SK-N-SH (cell line): Measurements from ENCODE around the gene PIEZO2. TPM values are rescaled to one million over a fixed set of nuclear protein-coding genes. Genes with fewer than 3 reads are reported as not detected.

Experiments used
- CTCF ChIA-PET: fragments of 300-600, 350-600 bp; formaldehyde crosslinking; extraction: SDS; loops from one replicate; lab custom pipeline; 2021; lab: Yijun Ruan, JAX
- POLR2A ChIA-PET: fragments of 350-600 bp; sonication (Branson Sonifier 250); formaldehyde crosslinking; extraction: SDS; loops from one replicate; lab custom pipeline; 2020; ENCODE audit warnings: antibody characterized with exemption, inconsistent platforms; lab: Yijun Ruan, JAX
- DNase-seq: peaks from one replicate; pipeline ENCODE4 v3.0.0; 2012
- H2AFZ ChIP-seq: fragments of 200-600 bp; sonication (generic); 2 replicates; pipeline ENCODE4 v1.8.1; 2016; ENCODE audit warnings: antibody characterized with exemption, mild to moderate bottlenecking, low read depth
- H3F3A ChIP-seq: fragments of 200-600 bp; sonication (generic); replicated peaks from 2 replicates; pipeline ENCODE3; 2016; ENCODE audit warnings: antibody characterized with exemption, mild to moderate bottlenecking; ENCODE audit not compliant: insufficient read depth
- H3K27ac ChIP-seq, 2 experiments: fragments of 200-500 bp in 1 of 2; fragments of 200-600 bp in 1 of 2; sonication (Bioruptor generic) in 1 of 2; sonication (generic), shearing (Covaris generic) in 1 of 2; 2 replicates each; pipeline versions ENCODE4 v1.5.1 to v1.6.1; 2014 to 2016; ENCODE audit warnings: low read depth in 2 of 2, inconsistent platforms in 1 of 2, low read length in 1 of 2, mild to moderate bottlenecking in 1 of 2, mixed read lengths in 1 of 2
- H3K27me3 ChIP-seq: fragments of 200-600 bp; sonication (generic), shearing (Covaris generic); 2 replicates; pipeline ENCODE4 v1.6.1; 2016; ENCODE audit warnings: mixed run types; ENCODE audit not compliant: insufficient read depth
- H3K36me3 ChIP-seq, 2 experiments: fragments of 200-500 bp in 1 of 2; fragments of 200-600 bp in 1 of 2; sonication (Bioruptor generic) in 1 of 2; sonication (generic) in 1 of 2; replicated peaks in 1 of 2; 2 replicates each; pipeline versions ENCODE3 to v1.5.1; 2014 to 2016; ENCODE audit warnings: low read length in 1 of 2, mild to moderate bottlenecking in 1 of 2; ENCODE audit not compliant: insufficient read depth in 2 of 2, control insufficient read depth in 1 of 2
- H3K4me1 ChIP-seq, 2 experiments: fragments of 200-500 bp in 1 of 2; fragments of 200-600 bp in 1 of 2; sonication (Bioruptor generic) in 1 of 2; sonication (generic), shearing (Covaris generic) in 1 of 2; 2 replicates each; pipeline versions ENCODE4 v1.5.1 to v1.6.1; 2014 to 2016; ENCODE audit warnings: low read depth in 1 of 2, low read length in 1 of 2, mixed run types in 1 of 2; ENCODE audit not compliant: insufficient read depth in 2 of 2, control insufficient read depth in 1 of 2
- H3K4me2 ChIP-seq: fragments of 200-600 bp; sonication (generic), shearing (Covaris generic); 2 replicates; pipeline ENCODE4 v1.6.1; 2017; ENCODE audit warnings: mixed run types
- H3K4me3 ChIP-seq, 2 experiments: fragments of 200-500 bp in 1 of 2; fragments of 200-600 bp in 1 of 2; sonication (Bioruptor generic) in 1 of 2; sonication (generic), shearing (Covaris generic) in 1 of 2; 2 replicates each; pipeline versions ENCODE4 v1.5.1 to v1.8.1; 2014 to 2016; ENCODE audit warnings: low read depth in 2 of 2, inconsistent platforms in 1 of 2, low read length in 1 of 2, mild to moderate bottlenecking in 1 of 2, mixed read lengths in 1 of 2, moderate library complexity in 1 of 2
- H3K79me2 ChIP-seq: fragments of 200-600 bp; sonication (generic); 2 replicates; pipeline ENCODE4 v1.8.1; 2017; ENCODE audit warnings: mild to moderate bottlenecking; ENCODE audit not compliant: insufficient read depth
- H3K9ac ChIP-seq: fragments of 200-600 bp; sonication (generic); 2 replicates; pipeline ENCODE4 v1.6.1; 2017; ENCODE audit warnings: mixed run types
- H3K9me2 ChIP-seq: fragments of 200-600 bp; sonication (generic); 2 replicates; pipeline ENCODE4 v1.6.1; 2017; ENCODE audit warnings: mixed run types
- H3K9me3 ChIP-seq: fragments of 200-600 bp; sonication (generic); 2 replicates; pipeline ENCODE4 v1.6.1; 2017; ENCODE audit warnings: mixed run types, mild to moderate bottlenecking, moderate library complexity
- H4K20me1 ChIP-seq: fragments of 200-600 bp; sonication (generic); 2 replicates; pipeline ENCODE4 v1.6.1; 2017; ENCODE audit warnings: mild to moderate bottlenecking, mixed run types; ENCODE audit not compliant: insufficient read depth
- CHD2 ChIP-seq: fragments of 150-350 bp; IDR thresholded peaks from 2 replicates; pipeline ENCODE4 v1.6.1; 2018; ENCODE audit warnings: low read length; ENCODE audit not compliant: partially characterized antibody
- EZH2phosphoT487 ChIP-seq: fragments of 200-600 bp; sonication (generic); IDR thresholded peaks from 2 replicates; pipeline ENCODE4 v1.6.1; 2017; ENCODE audit warnings: low read depth, mixed run types, mild to moderate bottlenecking, antibody characterized with exemption, moderate library complexity, borderline replicate concordance
- FOXJ3 ChIP-seq: sonication (generic); formaldehyde crosslinking; IDR thresholded peaks from 2 replicates; pipeline ENCODE4 v1.5.1; 2020; ENCODE audit warnings: mild to moderate bottlenecking, missing genetic modification reagents
- FOXM1 ChIP-seq: IDR thresholded peaks from 2 replicates; pipeline ENCODE4 v1.4.0; 2012; ENCODE audit warnings: low read depth, mild to moderate bottlenecking
- GABPA ChIP-seq: IDR thresholded peaks from 2 replicates; pipeline ENCODE4 v1.4.0; 2012; ENCODE audit warnings: low read depth, mild to moderate bottlenecking
- GATA2 ChIP-seq: sonication (generic); formaldehyde crosslinking; IDR thresholded peaks from 2 replicates; pipeline ENCODE4 v1.5.0; 2020; ENCODE audit warnings: mild to moderate bottlenecking, missing genetic modification reagents
- IRF3 ChIP-seq: fragments of 150-350 bp; IDR thresholded peaks from 2 replicates; pipeline ENCODE4 v1.6.1; 2016; ENCODE audit warnings: mild to moderate bottlenecking, low read depth, low read length
- NFIC ChIP-seq: IDR thresholded peaks from 2 replicates; pipeline ENCODE4 v1.4.0; 2012; ENCODE audit warnings: borderline replicate concordance
- NRF1 ChIP-seq: IDR thresholded peaks from 2 replicates; pipeline ENCODE4 v1.6.1; 2012; ENCODE audit warnings: low read depth, mild to moderate bottlenecking, low read length
- REST ChIP-seq: IDR thresholded peaks from 2 replicates; pipeline ENCODE4 v1.6.1; 2012; ENCODE audit warnings: mild to moderate bottlenecking, low read depth, low read length, moderate library complexity
- RFX5 ChIP-seq: IDR thresholded peaks from 2 replicates; pipeline ENCODE4 v1.6.1; 2012; ENCODE audit warnings: mild to moderate bottlenecking, improper control_type of control experiment, low read length
- RXRA ChIP-seq: IDR thresholded peaks from 2 replicates; pipeline ENCODE4 v1.4.0; 2012; ENCODE audit warnings: low read depth, mild to moderate bottlenecking, borderline replicate concordance
- SMC3 ChIP-seq: IDR thresholded peaks from 2 replicates; pipeline ENCODE4 v1.6.1; 2012; ENCODE audit warnings: low read depth, low read length, improper control_type of control experiment
- TAF1 ChIP-seq: IDR thresholded peaks from 2 replicates; pipeline ENCODE4 v1.6.1; 2012; ENCODE audit warnings: low read depth, mild to moderate bottlenecking, low read length, moderate library complexity, borderline replicate concordance
- TCF12 ChIP-seq: IDR thresholded peaks from 2 replicates; pipeline ENCODE4 v1.4.0; 2012
- USF1 ChIP-seq: IDR thresholded peaks from 2 replicates; pipeline ENCODE4 v1.4.0; 2012; ENCODE audit warnings: low read depth, borderline replicate concordance
- USF2 ChIP-seq: fragments of 150-350 bp; IDR thresholded peaks from 2 replicates; pipeline ENCODE4 v1.6.1; 2017; ENCODE audit warnings: antibody characterized with exemption, low read length, low read depth, borderline replicate concordance
- ZBTB33 ChIP-seq: IDR thresholded peaks from 2 replicates; pipeline ENCODE4 v1.4.0; 2012; ENCODE audit warnings: low read depth, borderline replicate concordance
- WGBS: methylation state at CpG from one replicate; pipeline ENCODE4 v1.1.6; 2017; ENCODE audit warnings: low lambda C conversion rate; 5-methylcytosine and 5-hydroxymethylcytosine counted together
- polyA plus RNA-seq, 3 experiments: library from polyadenylated mRNA; depleted of rRNA; stranded (reverse); fragments of >200 nt; gene quantifications; 2 replicates each; pipeline ENCODE4 v1.2.3, GENCODE V29; 2012

PIEZO2 gene
- polyA plus RNA-seq, 1 of the 3 experiments (the other 2 are of a cell fraction), result not detected

GRCh38 chr18:10953672-10954071 lies 195.7 kb downstream of the PIEZO2 start:
- Histone ChIP-seq H3K4me1 (no peaks in the 10 kb centered on the region), H3K4me2 (no peak overlapping the region), H3K4me3 (no peak overlapping the region), H4K20me1 (no peaks in the 10 kb centered on the region), H3K79me2 (no peaks in the 10 kb centered on the region), H3K27me3 (no peaks in the 10 kb centered on the region), H3K9me3 (no peaks in the 10 kb centered on the region), H3K36me3 (no peaks in the 10 kb centered on the region), H3K9me2 (no peaks in the 10 kb centered on the region), H3K27ac (no peak overlapping the region), H2AFZ (no peak overlapping the region), H3F3A (no peaks in the 10 kb centered on the region), H3K9ac (no peak overlapping the region)
- ChIA-PET POLR2A (no interaction called here), CTCF (no interaction called here)
- WGBS, result 9% methylated on average over 3 of the region's 5 CpGs
- no peak for DNase-seq
- TF ChIP-seq USF1 (no peak), TCF12 (no peak), NRF1 (no peak), TAF1 (no peak), FOXM1 (no peak), EZH2phosphoT487 (no peak), GABPA (no peak), USF2 (no peak), ZBTB33 (no peak)

- Histone ChIP-seq H3K27ac (no peak overlapping the region), H3K4me2 (no peak overlapping the region), H3K79me2 (no peaks in the 10 kb centered on the region), H3K9me3 (no peaks in the 10 kb centered on the region), H3K4me3 (no peak overlapping the region), H4K20me1 (no peaks in the 10 kb centered on the region), H3F3A (no peaks in the 10 kb centered on the region), H2AFZ (no peak overlapping the region), H3K36me3 (no peaks in the 10 kb centered on the region), H3K27me3 (no peaks in the 10 kb centered on the region), H3K9me2 (no peaks in the 10 kb centered on the region), H3K4me1 (no peaks in the 10 kb centered on the region), H3K9ac (no peak overlapping the region)
- no peak for DNase-seq
- ChIA-PET CTCF (no interaction called here), POLR2A (no interaction called here)
- 4% methylated on average over 1 of the region's 1 CpG for WGBS
- TF ChIP-seq SMC3 (no peak), RFX5 (no peak), REST (no peak), GATA2 (CRISPR knock-in tag) (no peak), FOXM1 (no peak), IRF3 (no peak), GABPA (no peak), NFIC (no peak), RXRA (no peak), CHD2 (no peak), FOXJ3 (CRISPR knock-in tag) (no peak)
Observed at GRCh38 chr18:10951631-10952544, 197.5 kb downstream of the PIEZO2 start.
